Measurements from ENCODE around the gene CELF5. TPM values are rescaled to one million over a fixed set of nuclear protein-coding genes. Genes with fewer than 3 reads are reported as not detected.
A peak's percentile ranks its signal among the peaks of the same experiment; 100 is the strongest.

The CELF5 gene
- total RNA-seq (2021; ENCODE audit: unreplicated experiment) (1.2 TPM), Bru-seq, nascent RNA (percentile 20 among the genes with signal in this experiment), BruChase-seq, experiment 1, labeled RNA remaining after a 2-hour chase (percentile 22 among the genes with signal in this experiment), BruChase-seq, experiment 2, labeled RNA remaining after a 6-hour chase (percentile 25 among the genes with signal in this experiment)
- 2.5 TPM for polyA plus RNA-seq (2012; ENCODE audit: insufficient read length)
- long read RNA-seq = 0 reads

DNA sequence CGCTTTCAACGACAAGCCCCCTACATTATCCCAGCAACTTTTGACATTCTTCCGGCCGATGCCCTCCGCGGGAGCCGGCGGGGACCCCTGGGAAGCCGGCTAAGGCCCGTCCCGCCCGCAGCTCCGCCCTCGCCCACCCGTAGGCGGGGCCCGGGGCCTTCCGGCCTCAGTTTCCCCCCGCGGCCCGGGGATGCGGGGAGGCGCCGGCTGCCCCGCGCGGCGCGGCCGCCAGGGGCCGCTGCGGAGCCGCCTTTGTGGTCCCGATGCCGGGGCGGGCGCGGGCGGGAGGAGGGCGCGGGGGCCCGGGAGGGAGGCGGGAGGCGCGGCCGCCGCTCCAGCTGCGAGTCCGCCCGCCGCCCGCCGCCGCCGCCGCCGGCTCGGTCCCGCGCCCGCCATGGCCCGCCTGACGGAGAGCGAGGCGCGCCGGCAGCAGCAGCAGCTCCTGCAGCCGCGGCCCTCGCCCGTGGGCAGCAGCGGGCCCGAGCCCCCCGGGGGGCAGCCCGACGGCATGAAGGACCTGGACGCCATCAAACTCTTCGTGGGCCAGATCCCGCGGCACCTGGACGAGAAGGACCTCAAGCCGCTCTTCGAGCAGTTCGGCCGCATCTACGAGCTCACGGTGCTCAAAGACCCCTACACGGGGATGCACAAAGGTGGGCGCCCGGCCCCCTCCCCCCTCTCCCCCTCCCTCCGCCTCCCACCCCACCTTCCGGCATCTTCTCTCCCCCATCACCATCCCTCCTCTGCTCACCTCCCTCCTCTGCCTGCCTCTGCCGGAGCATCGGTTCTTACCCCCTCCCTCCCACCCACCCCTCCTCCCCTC is at the start of gene CELF5:
Gene CELF5 (plus strand): TSS at position 316 of the 823 bp plus-strand sequence. CDS start 79 bp downstream, at position 395.
- peak; percentile 78 for ATAC-seq

More for the DNA sequence above, at the start of gene CELF5:
- intact Hi-C loops (cut with micrococcal nuclease; ENCODE audit: unreplicated experiment) (no loop called here), in situ Hi-C loops (cut with HindIII; ENCODE audit: low pct_unique_long_range_greater_than_20kb, low sequenced_read_pairs) (no loop called here)
- H3K27ac ChIP-seq (ENCODE audit: low read length) = no peak within 1 kb of the TSS
- H3K9me3 ChIP-seq (ENCODE audit: control insufficient read depth, insufficient read depth, low read depth, low read length) = no peaks in the 10 kb centered on the region
- H3K36me3 ChIP-seq (ENCODE audit: control insufficient read depth, insufficient read depth, low read length) = no peaks in the 10 kb centered on the region
- TF ChIP-seq TCF7L2 (IDR thresholded peaks at IDR 0.05; ENCODE audit: low read depth, low read length) (no peak), REST (IDR thresholded peaks at IDR 0.05; ENCODE audit: insufficient read depth in 1 of 2, low read depth in 2 of 2, low read length in 1 of 2) (no peak), POLR2AphosphoS5 (IDR thresholded peaks at IDR 0.05; ENCODE audit: low read depth, low read length) (no peak)
- TF ChIP-seq, protein P1, sequence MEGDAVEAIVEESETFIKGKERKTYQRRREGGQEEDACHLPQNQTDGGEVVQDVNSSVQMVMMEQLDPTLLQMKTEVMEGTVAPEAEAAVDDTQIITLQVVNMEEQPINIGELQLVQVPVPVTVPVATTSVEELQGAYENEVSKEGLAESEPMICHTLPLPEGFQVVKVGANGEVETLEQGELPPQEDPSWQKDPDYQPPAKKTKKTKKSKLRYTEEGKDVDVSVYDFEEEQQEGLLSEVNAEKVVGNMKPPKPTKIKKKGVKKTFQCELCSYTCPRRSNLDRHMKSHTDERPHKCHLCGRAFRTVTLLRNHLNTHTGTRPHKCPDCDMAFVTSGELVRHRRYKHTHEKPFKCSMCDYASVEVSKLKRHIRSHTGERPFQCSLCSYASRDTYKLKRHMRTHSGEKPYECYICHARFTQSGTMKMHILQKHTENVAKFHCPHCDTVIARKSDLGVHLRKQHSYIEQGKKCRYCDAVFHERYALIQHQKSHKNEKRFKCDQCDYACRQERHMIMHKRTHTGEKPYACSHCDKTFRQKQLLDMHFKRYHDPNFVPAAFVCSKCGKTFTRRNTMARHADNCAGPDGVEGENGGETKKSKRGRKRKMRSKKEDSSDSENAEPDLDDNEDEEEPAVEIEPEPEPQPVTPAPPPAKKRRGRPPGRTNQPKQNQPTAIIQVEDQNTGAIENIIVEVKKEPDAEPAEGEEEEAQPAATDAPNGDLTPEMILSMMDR (IDR thresholded peaks at IDR 0.05) = peak; percentile 87; the same call in 1 of the 2 replicates
- peak within 1 kb of the TSS; percentile 23 to 26 for H3K4me3 ChIP-seq (ENCODE audit: low read depth in 2 of 2, low read length in 2 of 2)
- no TSS peak for BruUV-seq (replicated peaks)
- H3K4me1 ChIP-seq (ENCODE audit: control insufficient read depth, insufficient read depth, low read length) = no peaks in the 10 kb centered on the region
- H3K27me3 ChIP-seq (ENCODE audit: control insufficient read depth, insufficient read depth, low read length) = no peaks in the 10 kb centered on the region; the same call in 1 of the 2 replicates
- ChIA-PET CTCF (interaction anchor here (0.6 kb wide), 1 partner anchor 9 kb away, joined by 6 read pairs; no protein-coding TSS in a partner anchor), POLR2A (no interaction called here)
- DNase-seq (ENCODE audit: low read depth, low spot score) = no peak
